ENCODE data around the gene DNM2.

DNM2 gene

GRCh38 chr19:10819124-10820060, 101.5 kb downstream of the DNM2 start:
- H3K4me1 Mint-ChIP-seq (ENCODE audit: low read depth), result peaks cover 5% of the 10 kb centered on the region
- DNase-seq (ENCODE audit: low spot score), result no peak
- H3K27ac Mint-ChIP-seq, result no peak overlapping the region
- peaks cover 4% of the 10 kb centered on the region for H3K9me3 Mint-ChIP-seq
- H3K4me3 Mint-ChIP-seq, result no peak overlapping the region
- H3K27me3 Mint-ChIP-seq (ENCODE audit: low read depth), result no peaks in the 10 kb centered on the region
- H3K36me3 Mint-ChIP-seq (ENCODE audit: low read depth), result peaks cover 47% of the 10 kb centered on the region

- Mint-ChIP-seq H3K27me3 (ENCODE audit: low read depth) (no peaks in the 10 kb centered on the region), H3K4me1 (ENCODE audit: low read depth) (peaks cover 5% of the 10 kb centered on the region), H3K27ac (peak overlapping the region; percentile 52), H3K4me3 (no peak overlapping the region), H3K9me3 (peaks cover 4% of the 10 kb centered on the region), H3K36me3 (ENCODE audit: low read depth) (peaks cover 49% of the 10 kb centered on the region)
- no peak for DNase-seq (ENCODE audit: low spot score)
Measured at GRCh38 chr19:10820173-10820572, 102.3 kb downstream of the DNM2 start.

DNA sequence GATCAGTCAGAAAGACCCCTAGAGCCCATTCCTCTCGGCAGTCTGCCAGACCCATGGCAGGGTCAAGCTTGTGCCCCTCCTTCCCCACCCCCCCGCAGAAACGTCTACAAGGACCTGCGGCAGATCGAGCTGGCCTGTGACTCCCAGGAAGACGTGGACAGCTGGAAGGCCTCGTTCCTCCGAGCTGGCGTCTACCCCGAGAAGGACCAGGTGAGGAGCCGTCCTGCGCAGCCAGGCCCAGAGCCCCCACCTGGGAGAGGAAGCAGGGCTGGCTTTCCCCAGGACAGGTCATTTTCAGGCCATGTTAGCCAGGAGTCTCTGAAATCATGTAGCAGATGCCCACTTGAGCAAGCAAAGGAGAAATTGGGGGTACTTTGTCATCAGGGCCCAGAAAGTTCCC, 105.8 kb downstream of the DNM2 start:
- Mint-ChIP-seq H3K4me1 (ENCODE audit: low read depth) (peaks cover 5% of the 10 kb centered on the region), H3K36me3 (ENCODE audit: low read depth) (peaks cover 59% of the 10 kb centered on the region), H3K27me3 (ENCODE audit: low read depth) (no peaks in the 10 kb centered on the region), H3K4me3 (no peak overlapping the region), H3K9me3 (peaks cover 4% of the 10 kb centered on the region), H3K27ac (no peak overlapping the region)
- DNase-seq (ENCODE audit: low spot score), result no peak

GRCh38 chr19:10826231-10826630, 108.4 kb downstream of the DNM2 start:
- Mint-ChIP-seq H3K27ac (no peak overlapping the region), H3K9me3 (no peaks in the 10 kb centered on the region), H3K4me1 (ENCODE audit: low read depth) (no peaks in the 10 kb centered on the region), H3K36me3 (ENCODE audit: low read depth) (peaks cover 37% of the 10 kb centered on the region), H3K27me3 (ENCODE audit: low read depth) (no peaks in the 10 kb centered on the region), H3K4me3 (no peak overlapping the region)
- no peak for DNase-seq (ENCODE audit: low spot score)

- Mint-ChIP-seq H3K36me3 (ENCODE audit: low read depth) (peaks cover 34% of the 10 kb centered on the region), H3K27ac (no peak overlapping the region), H3K9me3 (no peaks in the 10 kb centered on the region), H3K4me1 (ENCODE audit: low read depth) (no peaks in the 10 kb centered on the region), H3K4me3 (no peak overlapping the region), H3K27me3 (ENCODE audit: low read depth) (no peaks in the 10 kb centered on the region)
- DNase-seq (ENCODE audit: low spot score), result no peak
Measured at GRCh38 chr19:10826846-10827245, 109.0 kb downstream of the DNM2 start.

GRCh38 chr19:10828981-10829821, 111.3 kb downstream of the DNM2 start:
- no peaks in the 10 kb centered on the region for H3K9me3 Mint-ChIP-seq
- H3K27ac Mint-ChIP-seq, result no peak overlapping the region
- DNase-seq (ENCODE audit: low spot score), result no peak
- no peak overlapping the region for H3K4me3 Mint-ChIP-seq
- H3K27me3 Mint-ChIP-seq (ENCODE audit: low read depth), result no peaks in the 10 kb centered on the region
- H3K36me3 Mint-ChIP-seq (ENCODE audit: low read depth), result peaks cover 29% of the 10 kb centered on the region
- H3K4me1 Mint-ChIP-seq (ENCODE audit: low read depth), result no peaks in the 10 kb centered on the region

DNA sequence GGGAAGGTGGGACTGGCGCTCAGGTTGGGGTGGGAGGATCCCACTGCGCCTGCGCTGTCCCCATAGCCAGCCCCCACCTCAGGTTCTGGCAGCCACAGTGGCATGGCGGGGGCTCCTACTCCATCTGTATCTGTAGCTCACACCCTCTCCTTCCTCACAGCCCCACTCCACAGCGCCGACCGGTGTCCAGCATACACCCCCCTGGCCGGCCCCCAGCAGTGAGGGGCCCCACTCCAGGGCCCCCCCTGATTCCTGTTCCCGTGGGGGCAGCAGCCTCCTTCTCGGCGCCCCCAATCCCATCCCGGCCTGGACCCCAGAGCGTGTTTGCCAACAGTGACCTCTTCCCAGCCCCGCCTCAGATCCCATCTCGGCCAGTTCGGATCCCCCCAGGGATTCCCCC, 112.1 kb downstream of the DNM2 start:
- DNase-seq (ENCODE audit: low spot score), result no peak
- Mint-ChIP-seq H3K9me3 (no peaks in the 10 kb centered on the region), H3K36me3 (ENCODE audit: low read depth) (peaks cover 23% of the 10 kb centered on the region), H3K27ac (no peak overlapping the region), H3K27me3 (ENCODE audit: low read depth) (no peaks in the 10 kb centered on the region), H3K4me3 (no peak overlapping the region), H3K4me1 (ENCODE audit: low read depth) (no peaks in the 10 kb centered on the region)

- no peak overlapping the region for H3K4me3 Mint-ChIP-seq
- H3K36me3 Mint-ChIP-seq (ENCODE audit: low read depth), result peaks cover 24% of the 10 kb centered on the region
- DNase-seq (ENCODE audit: low spot score), result no peak
- H3K4me1 Mint-ChIP-seq (ENCODE audit: low read depth), result peaks cover under 1% of the 10 kb centered on the region
- H3K27ac Mint-ChIP-seq, result no peak overlapping the region
- H3K9me3 Mint-ChIP-seq, result no peaks in the 10 kb centered on the region
- H3K27me3 Mint-ChIP-seq (ENCODE audit: low read depth), result no peaks in the 10 kb centered on the region
Measured at GRCh38 chr19:10830370-10830769, 112.5 kb downstream of the DNM2 start.

- Mint-ChIP-seq H3K27ac (no peak overlapping the region), H3K4me3 (no peak overlapping the region), H3K9me3 (peaks cover under 1% of the 10 kb centered on the region), H3K4me1 (ENCODE audit: low read depth) (peaks cover 4% of the 10 kb centered on the region), H3K27me3 (ENCODE audit: low read depth) (no peaks in the 10 kb centered on the region), H3K36me3 (ENCODE audit: low read depth) (peaks cover 23% of the 10 kb centered on the region)
- DNase-seq (ENCODE audit: low spot score), result no peak
Measured at GRCh38 chr19:10830931-10831779, 113.3 kb downstream of the DNM2 start.

DNA sequence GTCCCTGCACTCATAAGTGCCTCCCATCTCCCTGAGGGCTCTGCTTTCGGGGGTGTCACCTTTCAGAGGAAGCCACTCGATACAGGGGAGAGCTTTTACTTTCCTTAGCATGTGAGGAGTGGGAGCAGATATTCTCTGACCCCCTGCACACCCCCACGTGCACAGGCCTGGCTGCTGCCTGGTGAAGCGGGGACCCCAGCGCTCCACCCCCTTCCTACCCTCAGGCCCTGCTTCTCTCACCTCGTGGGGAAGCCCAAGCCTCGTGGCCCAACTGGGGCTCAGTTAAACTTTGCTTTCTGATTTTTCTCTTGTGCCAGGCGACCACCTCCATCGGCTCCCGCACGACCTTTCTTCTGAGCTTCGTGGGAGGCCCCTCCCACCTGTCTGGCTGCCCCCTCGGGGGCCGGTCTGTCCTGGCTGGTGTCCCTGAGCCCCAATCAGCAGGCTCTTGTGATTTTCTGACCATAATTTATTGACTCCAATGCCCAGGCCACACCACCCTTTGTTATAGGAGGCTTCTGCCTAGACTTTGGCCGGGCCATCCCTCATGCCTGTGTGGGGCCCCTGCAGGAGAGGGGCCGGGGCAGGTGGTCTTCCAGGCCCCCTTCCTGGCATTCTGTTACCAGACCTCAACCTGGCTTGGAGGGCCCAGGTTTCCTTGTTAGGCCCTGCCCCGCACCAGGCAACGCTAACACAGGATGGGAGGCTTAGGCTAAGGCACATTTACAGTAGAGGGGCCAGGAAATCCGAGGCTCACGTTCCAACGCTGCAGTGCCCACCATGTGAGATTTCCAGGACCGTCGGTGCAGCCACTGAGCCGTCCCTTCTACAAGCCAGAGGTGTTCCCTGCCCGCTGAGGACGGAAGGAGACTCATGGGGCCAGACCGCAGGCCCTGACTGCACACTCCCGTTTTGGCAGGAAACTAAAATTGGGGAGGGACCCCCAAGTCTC, 114.4 kb downstream of the DNM2 start:
- H3K27ac Mint-ChIP-seq, result no peak overlapping the region
- peaks cover 5% of the 10 kb centered on the region for H3K9me3 Mint-ChIP-seq
- H3K27me3 Mint-ChIP-seq (ENCODE audit: low read depth), result no peaks in the 10 kb centered on the region
- no peak for DNase-seq (ENCODE audit: low spot score)
- H3K4me1 Mint-ChIP-seq (ENCODE audit: low read depth), result peaks cover 12% of the 10 kb centered on the region
- H3K36me3 Mint-ChIP-seq (ENCODE audit: low read depth), result peaks cover 22% of the 10 kb centered on the region
- no peak overlapping the region for H3K4me3 Mint-ChIP-seq

- Mint-ChIP-seq H3K9me3 (peaks cover 5% of the 10 kb centered on the region), H3K36me3 (ENCODE audit: low read depth) (peaks cover 19% of the 10 kb centered on the region), H3K4me3 (no peak overlapping the region), H3K27me3 (ENCODE audit: low read depth) (no peaks in the 10 kb centered on the region), H3K4me1 (ENCODE audit: low read depth) (peaks cover 12% of the 10 kb centered on the region), H3K27ac (no peak overlapping the region)
- no peak for DNase-seq (ENCODE audit: low spot score)
Measured at GRCh38 chr19:10832939-10833296, 115.0 kb downstream of the DNM2 start.

GRCh38 chr19:10835089-10835753, 117.3 kb downstream of the DNM2 start:
- DNase-seq (ENCODE audit: low spot score), result no peak
- H3K9me3 Mint-ChIP-seq, result peaks cover 9% of the 10 kb centered on the region

More at GRCh38 chr19:10835089-10835753, 117.3 kb downstream of the DNM2 start:
- H3K27me3 Mint-ChIP-seq (ENCODE audit: low read depth), result no peaks in the 10 kb centered on the region
- H3K27ac Mint-ChIP-seq, result peak overlapping the region; percentile 99
- H3K36me3 Mint-ChIP-seq (ENCODE audit: low read depth), result peaks cover 19% of the 10 kb centered on the region
- H3K4me3 Mint-ChIP-seq, result peak overlapping the region; percentile 95
- H3K4me1 Mint-ChIP-seq (ENCODE audit: low read depth), result peaks cover 12% of the 10 kb centered on the region
